HG03460 (cell line): ENCODE measurements around the gene CNTNAP2.
"Not testable (repeated sequence)": the region's sequence is repeated elsewhere in the genome, so short reads cannot be mapped to it uniquely, and the experiment has no call there.

Experiments used
- ATAC-seq: cut with Tn5 transposase; IDR thresholded peaks from one replicate; pipeline ENCODE4 v1.9.1; 2021; ENCODE audit not compliant: unreplicated experiment

Gene CNTNAP2

DNA sequence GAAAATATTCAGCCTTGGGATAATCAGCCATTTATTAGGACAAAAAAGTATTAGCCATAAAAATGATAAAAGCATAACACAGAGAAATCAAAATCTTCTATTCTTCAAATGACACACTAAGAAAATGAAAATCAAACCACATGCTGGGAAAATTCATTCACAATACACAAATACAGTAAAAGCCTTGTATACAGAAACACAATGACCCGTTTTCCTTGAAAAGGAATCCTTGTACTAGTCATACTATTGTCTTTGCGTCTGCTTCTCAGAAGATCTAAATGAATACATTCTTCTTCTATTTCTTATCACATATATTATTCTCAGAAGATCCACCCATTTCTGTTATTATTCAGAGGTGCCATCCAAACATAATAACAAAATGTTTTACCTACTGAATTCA lies 749.1 kb downstream of the CNTNAP2 start:
- ATAC-seq = no peak

GRCh38 chr7:146874722-146875121 lies 758.1 kb downstream of the CNTNAP2 start:
- no peak for ATAC-seq

GRCh38 chr7:146875237-146875785 lies 758.7 kb downstream of the CNTNAP2 start:
- no peak for ATAC-seq

- no peak for ATAC-seq
Observed at GRCh38 chr7:146875981-146876380, 759.4 kb downstream of the CNTNAP2 start.

- no peak for ATAC-seq
Observed at GRCh38 chr7:146876411-146876810, 759.8 kb downstream of the CNTNAP2 start.

DNA sequence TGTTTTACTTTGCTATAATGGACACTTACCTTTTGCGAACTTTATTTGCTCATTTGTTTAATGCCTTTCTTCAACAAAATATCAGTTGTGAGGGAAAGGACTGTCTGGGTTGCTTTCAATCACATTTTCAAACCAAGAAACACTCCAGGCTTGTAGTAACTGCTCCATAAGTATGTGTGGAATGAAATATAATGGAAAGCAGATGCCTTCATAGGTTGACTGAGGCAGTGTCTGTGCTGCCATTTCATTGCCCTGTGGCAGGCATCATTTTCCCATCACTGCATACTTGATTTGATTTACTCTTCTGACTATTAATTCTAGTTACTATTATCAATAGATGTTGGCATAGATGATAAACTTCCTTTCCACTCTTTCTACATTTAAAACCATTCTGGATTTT lies 762.3 kb downstream of the CNTNAP2 start:
- no peak for ATAC-seq

- no peak for ATAC-seq
Observed at GRCh38 chr7:146885231-146885630, 768.6 kb downstream of the CNTNAP2 start.

GRCh38 chr7:146889806-146890555 lies 773.4 kb downstream of the CNTNAP2 start:
- ATAC-seq = no peak

- ATAC-seq = no peak
Observed at GRCh38 chr7:146892151-146892550, 775.5 kb downstream of the CNTNAP2 start.

DNA sequence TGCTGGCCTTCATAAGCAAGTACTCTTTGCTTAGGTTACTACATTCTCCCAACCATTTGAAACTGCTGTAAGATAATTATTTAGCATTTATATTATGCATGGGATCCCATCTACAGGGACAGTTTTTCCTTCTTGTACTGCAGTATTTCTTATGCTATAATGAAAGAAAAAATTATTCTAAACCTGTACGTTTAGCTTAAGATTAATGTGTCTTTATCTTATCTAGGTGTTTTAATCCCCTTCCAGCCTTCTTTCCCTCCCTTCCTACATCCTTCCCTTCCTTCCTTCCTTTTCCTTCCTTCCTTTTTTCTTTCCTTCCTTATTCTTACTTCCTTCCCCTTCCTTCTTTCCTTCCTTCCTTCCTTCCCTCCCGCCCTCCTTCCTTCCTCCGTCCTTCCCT lies 778.3 kb downstream of the CNTNAP2 start:
- ATAC-seq = no peak

GRCh38 chr7:146902266-146902665 lies 785.7 kb downstream of the CNTNAP2 start:
- no peak for ATAC-seq

DNA sequence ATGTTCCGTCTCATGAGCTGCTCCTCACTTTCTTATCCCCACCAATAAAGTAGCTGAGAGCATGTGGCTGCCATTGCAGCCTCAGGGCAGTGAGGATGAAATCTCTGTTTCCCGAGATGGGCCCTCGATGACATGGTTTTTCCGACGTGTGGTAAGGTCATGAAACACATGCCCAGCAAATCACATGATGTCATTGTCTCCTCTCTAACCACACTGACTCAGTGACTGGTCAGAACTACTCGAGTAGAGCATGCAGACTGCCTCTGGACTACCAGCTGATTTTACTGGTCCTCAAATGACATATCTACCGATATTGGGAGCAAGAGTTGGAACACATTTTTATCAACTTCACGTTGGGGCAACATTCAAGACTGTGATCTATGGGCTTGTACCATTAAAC lies 786.1 kb downstream of the CNTNAP2 start:
- no peak for ATAC-seq

GRCh38 chr7:146905746-146906145 lies 789.1 kb downstream of the CNTNAP2 start:
- not testable (repeated sequence) for ATAC-seq

DNA sequence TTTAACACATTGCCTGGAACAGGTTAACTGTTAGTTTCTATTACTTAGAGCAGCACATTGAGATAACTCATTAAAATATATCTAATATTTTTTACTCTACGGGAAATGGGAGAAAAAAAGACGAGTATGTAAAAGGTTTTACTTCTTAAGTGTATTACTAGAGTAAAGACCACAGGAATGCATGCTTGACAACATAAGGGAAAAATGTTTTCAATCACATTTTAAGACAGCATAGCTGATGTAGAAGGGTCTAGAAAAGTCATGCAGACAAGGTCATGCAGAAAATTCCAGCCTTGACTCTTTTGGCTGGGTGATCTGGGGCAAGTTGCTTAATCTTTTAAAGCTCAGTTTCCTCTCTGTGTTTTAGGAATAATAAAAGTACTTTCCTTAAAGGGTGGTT lies 806.2 kb downstream of the CNTNAP2 start:
- no peak for ATAC-seq

- no peak for ATAC-seq
Observed at GRCh38 chr7:146926841-146927240, 810.2 kb downstream of the CNTNAP2 start.

DNA sequence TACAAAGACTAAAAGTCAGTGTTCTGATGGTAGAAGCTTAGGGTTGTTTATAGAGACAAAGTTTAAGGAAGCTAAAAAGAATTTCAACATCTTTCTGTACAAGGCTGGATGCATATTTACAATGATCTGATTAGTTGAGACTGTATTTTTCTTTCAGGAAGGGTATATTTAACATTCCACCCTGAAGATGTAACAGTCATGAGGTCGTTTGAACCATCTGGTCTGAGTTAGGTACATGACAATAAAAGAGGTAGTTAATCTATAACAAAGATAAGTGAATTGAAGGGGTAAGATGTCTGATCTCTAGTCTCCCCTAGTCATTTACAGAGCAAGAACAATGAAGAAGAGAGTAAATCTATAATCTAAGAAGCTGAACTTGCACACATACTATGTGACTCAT lies 821.2 kb downstream of the CNTNAP2 start:
- ATAC-seq = no peak

GRCh38 chr7:146943483-146943882 lies 826.9 kb downstream of the CNTNAP2 start:
- ATAC-seq = no peak

DNA sequence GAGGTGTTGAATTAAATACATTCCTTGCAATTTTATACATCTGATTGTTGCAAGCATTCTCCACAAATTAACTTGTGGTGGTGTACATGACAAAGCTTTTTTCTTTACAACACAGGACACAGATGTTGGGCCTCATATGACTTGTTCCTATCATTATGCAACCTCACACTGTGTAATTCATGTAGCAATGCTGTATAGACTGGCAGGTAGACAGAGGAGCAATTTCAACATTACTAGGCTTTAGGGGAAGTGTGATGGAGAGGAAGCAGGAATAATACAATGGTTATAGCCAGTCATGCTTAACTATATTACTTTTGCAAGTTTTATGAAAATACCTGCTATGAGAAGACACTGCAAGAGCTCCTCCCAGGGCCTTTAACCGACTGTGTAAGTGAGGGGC lies 832.1 kb downstream of the CNTNAP2 start:
- no peak for ATAC-seq

DNA sequence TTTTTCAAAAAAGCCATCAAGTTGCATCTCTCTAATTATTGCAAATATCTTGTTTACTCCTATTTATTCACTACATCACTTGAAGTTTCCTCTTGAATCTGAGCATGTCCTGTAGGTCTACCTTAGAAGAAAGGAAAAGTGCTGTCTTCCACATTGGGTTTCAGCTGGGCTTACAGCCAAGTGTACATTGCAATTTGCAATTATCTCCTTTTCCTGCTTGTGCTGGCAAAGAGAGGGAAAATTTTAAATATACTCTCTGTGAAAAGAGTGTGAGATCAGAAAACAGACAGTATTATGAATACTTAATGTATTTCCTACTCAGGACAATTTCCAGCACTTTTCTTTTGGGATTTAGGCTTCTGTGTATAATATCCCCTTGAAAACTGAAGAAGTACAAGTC lies 839.7 kb downstream of the CNTNAP2 start:
- no peak for ATAC-seq

- ATAC-seq = no peak
Observed at GRCh38 chr7:146956853-146957252, 840.3 kb downstream of the CNTNAP2 start.

DNA sequence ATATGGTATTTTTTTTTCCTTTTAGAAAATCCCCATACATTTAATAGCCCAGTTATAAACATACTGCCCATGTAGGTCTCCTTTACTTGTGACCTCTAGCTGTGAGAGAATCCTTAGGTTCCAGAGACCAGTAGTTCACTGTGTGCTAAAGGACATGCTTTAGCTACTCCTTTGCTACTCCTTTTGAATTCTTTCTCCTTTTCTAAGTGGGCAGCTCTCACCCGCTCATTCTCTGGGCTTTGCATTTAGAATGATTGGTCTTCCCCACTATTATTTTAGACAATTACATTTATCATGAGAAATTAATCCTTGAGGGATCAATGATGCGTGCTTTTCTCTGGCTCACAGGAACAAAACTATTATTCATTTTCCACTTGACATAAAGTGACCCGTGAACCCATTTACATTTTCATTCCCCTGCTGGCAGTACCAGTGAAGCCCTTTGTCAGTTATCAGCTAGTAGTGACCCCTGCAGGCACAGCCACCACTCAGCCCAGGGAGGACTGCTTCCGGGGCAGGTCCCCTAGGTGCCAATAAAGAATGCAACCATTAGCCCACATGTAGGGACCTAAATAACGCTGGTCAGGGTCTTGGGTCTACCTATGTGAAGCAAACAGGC lies 844.3 kb downstream of the CNTNAP2 start:
- no peak for ATAC-seq

- no peak for ATAC-seq
Observed at GRCh38 chr7:146961617-146962016, 845.0 kb downstream of the CNTNAP2 start.
